ENCODE measurements around the gene CST7. TPM values are rescaled to one million over a fixed set of nuclear protein-coding genes. Genes with fewer than 3 reads are reported as not detected.

Gene CST7
- total RNA-seq, 1 donor from 2014 or later = 0.25 TPM

- Histone ChIP-seq H3K9ac (ENCODE audit: low read length) (peak overlapping the region; percentile 91), H3K36me3 (ENCODE audit: insufficient read depth, low read length) (no peaks in the 10 kb centered on the region), H3K9me3 (ENCODE audit: insufficient read depth, low read depth, low read length) (no peaks in the 10 kb centered on the region), H3K4me1 (ENCODE audit: insufficient read depth, low read length) (peaks cover 11% of the 10 kb centered on the region), H3K27ac (ENCODE audit: low read depth, low read length) (peak overlapping the region; percentile 96), H3K79me2 (ENCODE audit: insufficient read depth, low read length) (peaks cover 39% of the 10 kb centered on the region), H3K4me2 (ENCODE audit: low read length) (peak overlapping the region; percentile 98), H2AFZ (ENCODE audit: low read depth, low read length) (peak overlapping the region; percentile 98), H3K27me3 (ENCODE audit: insufficient read depth, low read length) (peaks cover 9% of the 10 kb centered on the region), H3K4me3 (ENCODE audit: insufficient read depth, low read depth, low read length) (peak overlapping the region; percentile 89), H4K20me1 (ENCODE audit: insufficient read depth, low read length) (peaks cover 24% of the 10 kb centered on the region)
- peak overlapping the region; percentile 88 for H3K27ac Mint-ChIP-seq (ENCODE audit: unreplicated experiment)
- no peaks in the 10 kb centered on the region for H3K9me3 Mint-ChIP-seq (ENCODE audit: unreplicated experiment)
- FAIRE-seq = no peak
- peaks cover 2% of the 10 kb centered on the region for H3K36me3 Mint-ChIP-seq (ENCODE audit: low read depth, unreplicated experiment)
- H3K27me3 Mint-ChIP-seq (ENCODE audit: low read depth, unreplicated experiment) = peaks cover 19% of the 10 kb centered on the region
- DNase-seq (ENCODE audit: low read depth) = peak; percentile 18
- peaks cover 22% of the 10 kb centered on the region for H3K4me1 Mint-ChIP-seq (ENCODE audit: low read depth, unreplicated experiment)
- H3K4me3 Mint-ChIP-seq (ENCODE audit: unreplicated experiment) = peak overlapping the region; percentile 96
- TF ChIP-seq CTCF (IDR thresholded peaks at IDR 0.05; ENCODE audit: insufficient read depth, low read depth, low read length) (peak; percentile 35), EZH2 (IDR thresholded peaks at IDR 0.05; ENCODE audit: insufficient read depth, low read length) (no peak)
Measured at GRCh38 chr20:24993337-24994185, 44.5 kb downstream of the CST7 start.

- Mint-ChIP-seq H3K27me3 (ENCODE audit: low read depth, unreplicated experiment) (peaks cover 25% of the 10 kb centered on the region), H3K4me1 (ENCODE audit: low read depth, unreplicated experiment) (peaks cover 22% of the 10 kb centered on the region), H3K36me3 (ENCODE audit: low read depth, unreplicated experiment) (peaks cover 2% of the 10 kb centered on the region), H3K27ac (ENCODE audit: unreplicated experiment) (no peak overlapping the region), H3K4me3 (ENCODE audit: unreplicated experiment) (no peak overlapping the region), H3K9me3 (ENCODE audit: unreplicated experiment) (no peaks in the 10 kb centered on the region)
- no peaks in the 10 kb centered on the region for H3K9me3 ChIP-seq (ENCODE audit: insufficient read depth, low read depth, low read length)
- H2AFZ ChIP-seq (ENCODE audit: low read depth, low read length) = no peak overlapping the region
- no peak overlapping the region for H3K9ac ChIP-seq (ENCODE audit: low read length)
- H3K79me2 ChIP-seq (ENCODE audit: insufficient read depth, low read length) = peaks cover 34% of the 10 kb centered on the region
- peaks cover 9% of the 10 kb centered on the region for H3K27me3 ChIP-seq (ENCODE audit: insufficient read depth, low read length)
- no peak for TF ChIP-seq CTCF (IDR thresholded peaks at IDR 0.05; ENCODE audit: insufficient read depth, low read depth, low read length)
- TF ChIP-seq EZH2 (IDR thresholded peaks at IDR 0.05; ENCODE audit: insufficient read depth, low read length) = no peak
- H3K27ac ChIP-seq (ENCODE audit: low read depth, low read length) = no peak overlapping the region
- FAIRE-seq (no peak), DNase-seq (ENCODE audit: low read depth) (no peak)
- no peak overlapping the region for H3K4me2 ChIP-seq (ENCODE audit: low read length)
- no peaks in the 10 kb centered on the region for H3K36me3 ChIP-seq (ENCODE audit: insufficient read depth, low read length)
- H3K4me3 ChIP-seq (ENCODE audit: insufficient read depth, low read depth, low read length) = no peak overlapping the region
- peaks cover 19% of the 10 kb centered on the region for H4K20me1 ChIP-seq (ENCODE audit: insufficient read depth, low read length)
- H3K4me1 ChIP-seq (ENCODE audit: insufficient read depth, low read length) = peaks cover 11% of the 10 kb centered on the region
Measured at GRCh38 chr20:24994186-24994465, 45.1 kb downstream of the CST7 start.
